Stimulated activated CD4-positive, alpha-beta T cell treated with anti-CD3 and anti-CD28 coated beads, Interleukin-2, amount 100 ng/mL, for 48 hours (primary cell): ENCODE results near the gene ZNF474.

Experiments
- DNase-seq, 2 donors: peaks; one replicate each; pipeline ENCODE4 v3.0.0-alpha.2; 2020

ZNF474 gene

GRCh38 chr5:122119205-122119604 lies 10.1 kb upstream of the ZNF474 start:
- DNase-seq, result no peak

GRCh38 chr5:122120493-122120892 lies 8.9 kb upstream of the ZNF474 start:
- DNase-seq, result no peak

- no peak for DNase-seq
Observed at GRCh38 chr5:122120957-122121356, 8.4 kb upstream of the ZNF474 start.

- DNase-seq, result no peak
Observed at GRCh38 chr5:122121479-122122465, 7.6 kb upstream of the ZNF474 start.

- DNase-seq, result no peak
Observed at GRCh38 chr5:122124766-122125165, 4.6 kb upstream of the ZNF474 start.

GRCh38 chr5:122126177-122126755 lies 3.1 kb upstream of the ZNF474 start:
- DNase-seq, result no peak

- DNase-seq, result no peak
Observed at GRCh38 chr5:122126756-122127321, 2.5 kb upstream of the ZNF474 start.

GRCh38 chr5:122130152-122130551 lies 806 bp downstream of the ZNF474 start:
- no peak for DNase-seq

GRCh38 chr5:122137702-122138101 lies 8.4 kb downstream of the ZNF474 start:
- DNase-seq, result no peak

GRCh38 chr5:122138356-122138755 lies 9.0 kb downstream of the ZNF474 start:
- no peak for DNase-seq

GRCh38 chr5:122140900-122141299 lies 11.6 kb downstream of the ZNF474 start:
- no peak for DNase-seq

GRCh38 chr5:122141751-122142150 lies 12.4 kb downstream of the ZNF474 start:
- no peak for DNase-seq

GRCh38 chr5:122142480-122143164 lies 13.3 kb downstream of the ZNF474 start:
- DNase-seq, result no peak

GRCh38 chr5:122144236-122144635 lies 14.9 kb downstream of the ZNF474 start:
- DNase-seq, result no peak

GRCh38 chr5:122145906-122146305 lies 16.6 kb downstream of the ZNF474 start:
- no peak for DNase-seq

- no peak for DNase-seq
Observed at GRCh38 chr5:122149321-122150090, 20.2 kb downstream of the ZNF474 start.

- DNase-seq, result no peak
Observed at GRCh38 chr5:122150215-122150614, 20.9 kb downstream of the ZNF474 start.

GRCh38 chr5:122151640-122152039 lies 22.3 kb downstream of the ZNF474 start:
- DNase-seq, result no peak

- DNase-seq, result no peak
Observed at GRCh38 chr5:122152266-122152900, 23.0 kb downstream of the ZNF474 start.

GRCh38 chr5:122153230-122153629 lies 23.9 kb downstream of the ZNF474 start:
- no peak for DNase-seq

GRCh38 chr5:122153774-122154173 lies 24.4 kb downstream of the ZNF474 start:
- DNase-seq, result no peak

- DNase-seq, result no peak
Observed at GRCh38 chr5:122154491-122154890, 25.1 kb downstream of the ZNF474 start.
